PC-9 (cell line): ENCODE data around the gene LRRC63. TPM values are rescaled to one million over a fixed set of nuclear protein-coding genes. Genes with fewer than 3 reads are reported as not detected.

ENCODE experiments used
- BruUV-seq: library from RNA; stranded (reverse); fragments of 400-500 nt; replicated peaks from 2 replicates; lab custom pipeline; 2021; lab: Mats Ljungman, UMichigan
- CTCF ChIA-PET: fragments of 300-600 bp; sonication (Branson Sonifier 250); formaldehyde crosslinking; loops from one replicate; lab custom pipeline; 2022; ENCODE audit warnings: antibody characterized with exemption; lab: Charles Lee
- POLR2A ChIA-PET: fragments of 300-600 bp; sonication (Branson Sonifier 250); formaldehyde crosslinking; loops from one replicate; lab custom pipeline; 2022; ENCODE audit warnings: antibody characterized with exemption; ENCODE audit not compliant: unreplicated experiment; lab: Charles Lee
- DNase-seq, 2 experiments: peaks; one replicate each; pipeline versions ENCODE4 v3.0.0 to v3.0.0-alpha.2; 2015 to 2022; ENCODE audit warnings: mixed read lengths in 1 of 2
- H2AFZ ChIP-seq: fragments of 200-600 bp; sonication (generic); 2 replicates; pipeline ENCODE4 v1.8.1; 2017; ENCODE audit warnings: antibody characterized with exemption
- H3F3A ChIP-seq: fragments of 200-600 bp; sonication (generic); 2 replicates; pipeline ENCODE4 v1.8.1; 2017; ENCODE audit warnings: antibody characterized with exemption, mild to moderate bottlenecking, low read depth; ENCODE audit not compliant: insufficient read depth
- H3K27ac ChIP-seq: fragments of 200-600 bp; sonication (generic); 2 replicates; pipeline ENCODE4 v1.6.1; 2016; ENCODE audit warnings: mixed run types
- H3K27me3 ChIP-seq: fragments of 200-600 bp; sonication (generic); 2 replicates; pipeline ENCODE4 v1.6.1; 2016; ENCODE audit warnings: low read depth, mixed run types; ENCODE audit not compliant: insufficient read depth
- H3K36me3 ChIP-seq: fragments of 200-600 bp; sonication (generic); 2 replicates; pipeline ENCODE4 v1.6.1; 2016; ENCODE audit warnings: low read depth, mixed run types
- H3K4me1 ChIP-seq: fragments of 200-600 bp; sonication (generic); replicated peaks from 2 replicates; pipeline ENCODE4 v1.6.1; 2016; ENCODE audit warnings: mixed run types; ENCODE audit not compliant: insufficient read depth
- H3K4me2 ChIP-seq: fragments of 200-600 bp; sonication (generic); 2 replicates; pipeline ENCODE4 v1.6.1; 2017; ENCODE audit warnings: mixed run types
- H3K4me3 ChIP-seq: fragments of 200-600 bp; sonication (generic); 2 replicates; pipeline ENCODE4 v1.6.1; 2016; ENCODE audit warnings: mixed run types
- H3K79me2 ChIP-seq: fragments of 200-600 bp; sonication (generic); 2 replicates; pipeline ENCODE4 v1.6.1; 2017; ENCODE audit warnings: low read depth, mixed run types
- H3K9me2 ChIP-seq: fragments of 200-600 bp; sonication (generic); 2 replicates; pipeline ENCODE4 v1.8.1; 2017; ENCODE audit warnings: mild to moderate bottlenecking; ENCODE audit not compliant: insufficient read depth
- H3K9me3 ChIP-seq: fragments of 200-600 bp; sonication (generic); 2 replicates; pipeline ENCODE4 v1.8.1; 2016; ENCODE audit warnings: low read depth; ENCODE audit not compliant: insufficient read depth
- H4K20me1 ChIP-seq: fragments of 200-600 bp; sonication (generic); 2 replicates; pipeline ENCODE4 v1.8.1; 2017; ENCODE audit not compliant: insufficient read depth
- EZH2 ChIP-seq: fragments of 200-600 bp; sonication (generic); IDR thresholded peaks from 2 replicates; pipeline ENCODE4 v1.8.0; 2017; ENCODE audit warnings: antibody characterized with exemption, low read depth
- intact Hi-C: fragments of 100-400 bp; cut with micrococcal nuclease; formaldehyde crosslinking; loops from one replicate; pipeline ENCODE4 v1.10.0; 2022; ENCODE audit not compliant: unreplicated experiment
- total RNA-seq: library from RNA; stranded (reverse); gene quantifications from 2 replicates; pipeline ENCODE4 v1.2.3, GENCODE V29; 2021
- TF ChIP-seq, protein P1 (sequence below): fragments of 200-600 bp; sonication (generic); conservative IDR thresholded peaks from 2 replicates; pipeline ENCODE4 v1.6.1; 2017; ENCODE audit warnings: mixed run types, antibody characterized with exemption, mild to moderate bottlenecking, moderate library complexity

Gene LRRC63
- total RNA-seq, 1 experiment from 2014 or later = not detected

DNA sequence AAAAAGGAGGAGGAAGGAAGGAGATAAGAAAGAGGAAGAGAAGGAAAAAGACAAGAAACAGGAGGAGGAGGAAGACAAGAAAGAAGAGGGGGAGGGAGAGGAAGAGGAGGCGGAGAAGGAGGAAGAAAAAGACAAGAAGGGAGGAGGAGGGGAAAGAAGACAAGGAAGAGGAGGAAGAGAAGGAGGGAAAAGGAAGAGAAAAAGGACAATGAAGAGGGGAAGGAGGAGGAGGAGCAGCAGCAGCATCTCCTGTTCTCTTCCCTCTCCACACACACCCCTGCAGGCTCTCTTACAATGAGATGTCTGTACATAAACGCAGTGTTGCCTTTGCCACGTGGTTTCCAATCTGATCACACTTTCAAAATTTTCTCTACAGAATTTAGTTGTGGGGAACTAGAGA, 108.7 kb downstream of the LRRC63 start:
- Histone ChIP-seq H2AFZ (no peak overlapping the region), H4K20me1 (no peaks in the 10 kb centered on the region), H3K9me2 (no peaks in the 10 kb centered on the region), H3K27me3 (no peaks in the 10 kb centered on the region), H3K9me3 (no peaks in the 10 kb centered on the region), H3K4me2 (no peak overlapping the region), H3F3A (no peaks in the 10 kb centered on the region), H3K79me2 (no peaks in the 10 kb centered on the region), H3K36me3 (no peaks in the 10 kb centered on the region), H3K4me3 (no peak overlapping the region), H3K27ac (no peak overlapping the region), H3K4me1 (no peaks in the 10 kb centered on the region)
- intact Hi-C loops = no loop called here
- ChIA-PET CTCF (no interaction called here), POLR2A (no interaction called here)
- TF ChIP-seq, protein P1, sequence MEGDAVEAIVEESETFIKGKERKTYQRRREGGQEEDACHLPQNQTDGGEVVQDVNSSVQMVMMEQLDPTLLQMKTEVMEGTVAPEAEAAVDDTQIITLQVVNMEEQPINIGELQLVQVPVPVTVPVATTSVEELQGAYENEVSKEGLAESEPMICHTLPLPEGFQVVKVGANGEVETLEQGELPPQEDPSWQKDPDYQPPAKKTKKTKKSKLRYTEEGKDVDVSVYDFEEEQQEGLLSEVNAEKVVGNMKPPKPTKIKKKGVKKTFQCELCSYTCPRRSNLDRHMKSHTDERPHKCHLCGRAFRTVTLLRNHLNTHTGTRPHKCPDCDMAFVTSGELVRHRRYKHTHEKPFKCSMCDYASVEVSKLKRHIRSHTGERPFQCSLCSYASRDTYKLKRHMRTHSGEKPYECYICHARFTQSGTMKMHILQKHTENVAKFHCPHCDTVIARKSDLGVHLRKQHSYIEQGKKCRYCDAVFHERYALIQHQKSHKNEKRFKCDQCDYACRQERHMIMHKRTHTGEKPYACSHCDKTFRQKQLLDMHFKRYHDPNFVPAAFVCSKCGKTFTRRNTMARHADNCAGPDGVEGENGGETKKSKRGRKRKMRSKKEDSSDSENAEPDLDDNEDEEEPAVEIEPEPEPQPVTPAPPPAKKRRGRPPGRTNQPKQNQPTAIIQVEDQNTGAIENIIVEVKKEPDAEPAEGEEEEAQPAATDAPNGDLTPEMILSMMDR = no peak
- no peak for TF ChIP-seq EZH2
- BruUV-seq = no TSS peak
- DNase-seq = no peak

DNA sequence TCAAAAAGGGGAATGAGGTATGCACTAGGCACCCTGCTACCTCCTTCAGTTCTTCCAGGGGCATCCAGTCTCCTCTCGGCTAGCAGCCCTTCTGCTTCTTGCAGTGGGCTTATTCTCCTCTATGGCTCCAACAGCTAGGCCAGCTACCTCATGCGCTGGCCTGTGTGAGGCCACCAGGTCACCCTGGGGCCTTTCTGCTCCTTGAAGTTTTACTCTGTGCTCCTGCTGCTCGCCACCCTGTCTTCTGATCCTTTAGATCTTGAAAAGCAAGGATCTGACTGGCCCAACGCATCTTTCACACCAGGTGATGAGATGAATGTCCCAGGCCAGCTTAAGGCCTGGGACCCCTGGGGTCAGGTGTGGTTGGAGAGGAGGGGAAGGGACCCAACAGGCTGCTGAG, 109.1 kb downstream of the LRRC63 start:
- no peak for TF ChIP-seq EZH2
- TF ChIP-seq, protein P1 = no peak
- no peak overlapping the region for H2AFZ ChIP-seq
- no peaks in the 10 kb centered on the region for H3K79me2 ChIP-seq
- H3K27ac ChIP-seq = no peak overlapping the region
- ChIA-PET POLR2A (no interaction called here), CTCF (no interaction called here)
- H3K4me2 ChIP-seq = no peak overlapping the region
- H3K27me3 ChIP-seq = no peaks in the 10 kb centered on the region
- no peak overlapping the region for H3K4me3 ChIP-seq
- intact Hi-C loops = no loop called here
- no peaks in the 10 kb centered on the region for H3K4me1 ChIP-seq
- H3K9me2 ChIP-seq = no peaks in the 10 kb centered on the region
- no peaks in the 10 kb centered on the region for H3K36me3 ChIP-seq
- no peaks in the 10 kb centered on the region for H4K20me1 ChIP-seq
- no peaks in the 10 kb centered on the region for H3K9me3 ChIP-seq
- no peak for DNase-seq
- no peaks in the 10 kb centered on the region for H3F3A ChIP-seq
- BruUV-seq = no TSS peak

DNA sequence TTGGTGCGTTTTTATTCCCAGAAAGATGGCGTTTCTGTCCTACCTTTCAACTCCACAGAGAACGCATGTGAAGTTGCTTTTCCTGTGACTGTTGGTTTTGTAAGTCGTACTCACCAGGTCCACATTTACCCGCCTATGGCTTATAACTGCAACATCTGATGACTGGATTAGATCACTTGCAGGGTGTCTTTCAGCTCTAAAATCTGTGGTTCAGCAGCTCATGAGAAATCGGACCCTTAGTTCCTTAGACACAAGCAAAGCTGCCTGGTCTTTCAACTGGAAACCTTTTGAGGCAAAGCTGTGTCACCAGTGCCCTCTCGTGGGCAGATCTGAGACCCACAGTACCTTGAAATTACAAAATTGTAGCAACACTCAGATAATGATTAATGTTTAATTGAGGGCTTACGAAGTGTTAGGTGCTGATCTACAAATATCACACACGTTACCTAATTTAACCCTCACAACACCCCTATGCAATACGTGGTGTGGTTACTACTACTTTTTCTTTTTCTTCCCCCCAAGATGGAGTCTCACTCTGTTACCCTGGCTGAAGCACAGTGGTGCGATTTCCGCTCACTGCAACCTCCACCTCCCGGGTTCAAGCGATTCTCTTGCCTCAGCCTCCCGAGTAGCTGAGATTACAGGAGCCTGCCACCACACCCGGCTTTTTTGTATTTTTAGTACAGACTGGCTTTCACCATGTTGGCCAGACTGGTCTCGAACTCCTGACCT, 109.9 kb downstream of the LRRC63 start:
- Histone ChIP-seq H3K9me3 (no peaks in the 10 kb centered on the region), H2AFZ (no peak overlapping the region), H3K27me3 (no peaks in the 10 kb centered on the region), H3K79me2 (no peaks in the 10 kb centered on the region), H3K4me2 (no peak overlapping the region), H3K36me3 (no peaks in the 10 kb centered on the region), H3K4me1 (no peaks in the 10 kb centered on the region), H3F3A (no peaks in the 10 kb centered on the region), H3K27ac (no peak overlapping the region), H4K20me1 (no peaks in the 10 kb centered on the region), H3K4me3 (no peak overlapping the region), H3K9me2 (no peaks in the 10 kb centered on the region)
- no TSS peak for BruUV-seq
- ChIA-PET POLR2A (no interaction called here), CTCF (interaction anchor here (0.6 kb wide), 1 partner anchor 397 kb away, joined by 3 read pairs; no protein-coding TSS in a partner anchor)
- TF ChIP-seq, protein P1 = peak; percentile 83
- TF ChIP-seq EZH2 = no peak
- intact Hi-C loops = no loop called here
- peak in 1 of 2 experiments; percentile 38 for DNase-seq
